C4-2B (cell line): ENCODE data around the gene OSBPL6.

Experiments used
- CTCF ChIP-seq: fragments of 450-650 bp; conservative IDR thresholded peaks from 2 replicates; pipeline ENCODE4 v1.5.1; 2017; ENCODE audit warnings: mild to moderate bottlenecking
- ZFX ChIP-seq: fragments of 450-650 bp; IDR thresholded peaks from 2 replicates; pipeline ENCODE4 v1.6.1; 2017

DNA sequence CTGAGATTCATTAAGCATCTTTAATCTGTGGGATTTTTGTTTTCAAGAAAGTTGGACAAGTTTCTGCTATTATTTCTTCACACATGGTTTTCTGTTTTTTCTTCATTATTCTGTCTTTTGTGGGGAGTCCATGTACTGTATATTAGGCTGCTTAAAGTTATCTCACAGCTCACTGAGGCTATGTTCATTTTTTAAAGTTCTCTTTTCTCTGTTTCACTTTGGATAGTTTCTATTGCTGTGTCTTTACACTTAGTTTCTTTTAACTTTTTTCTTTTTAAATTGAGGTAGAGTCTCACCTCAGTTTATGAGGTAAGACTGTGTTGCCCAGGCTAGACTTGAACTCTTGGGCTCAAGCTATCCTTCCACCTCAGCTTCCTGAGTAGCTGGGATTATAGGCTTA is 8.6 kb downstream of the OSBPL6 start:
- TF ChIP-seq CTCF: no peak
- no peak for TF ChIP-seq ZFX
